Measurements from ENCODE around the gene MAML2. TPM values are rescaled to one million over a fixed set of nuclear protein-coding genes. Genes with fewer than 3 reads are reported as not detected.
A peak's percentile ranks its signal among the peaks of the same experiment; 100 is the strongest.

Gene MAML2
- total and polyA plus RNA-seq, 2 donors: 7.9 to 9.8 TPM

GRCh38 chr11:96316869-96317268 lies 26.1 kb downstream of the MAML2 start:
- Histone ChIP-seq H3K4me1 (ENCODE audit: control insufficient read depth in 2 of 2, insufficient read depth in 2 of 2, low read length in 2 of 2) (peaks cover 6 to 8% of the 10 kb centered on the region in 2 donors), H3K4me3 (ENCODE audit: low read length in 2 of 2) (no peak overlapping the region), H3K27ac (ENCODE audit: low read depth in 1 of 2, low read length in 1 of 2) (no peak overlapping the region), H3K27me3 (ENCODE audit: control insufficient read depth in 2 of 2, insufficient read depth in 1 of 2, low read length in 1 of 2) (no peaks in the 10 kb centered on the region), H3K9me3 (ENCODE audit: control insufficient read depth in 2 of 2, insufficient read depth in 1 of 2, low read length in 1 of 2) (no peaks in the 10 kb centered on the region), H3K36me3 (ENCODE audit: control insufficient read depth in 2 of 2, insufficient read depth in 2 of 2, low read length in 1 of 2) (no peaks in the 10 kb centered on the region)
- no peak for DNase-seq (ENCODE audit: low read depth in 6 of 9, low spot score in 9 of 9)
- 96% methylated on average over 3 of the region's 3 CpGs for WGBS

GRCh38 chr11:96315476-96315875 lies 27.5 kb downstream of the MAML2 start:
- WGBS: 97% methylated on average over 1 of the region's 1 CpG
- DNase-seq (ENCODE audit: low read depth in 6 of 9, low spot score in 9 of 9): no peak
- H3K36me3 ChIP-seq (ENCODE audit: control insufficient read depth in 2 of 2, insufficient read depth in 2 of 2, low read length in 1 of 2): no peaks in the 10 kb centered on the region
- peaks cover 5 to 6% of the 10 kb centered on the region in 2 donors for H3K4me1 ChIP-seq (ENCODE audit: control insufficient read depth in 2 of 2, insufficient read depth in 2 of 2, low read length in 2 of 2)
- no peaks in the 10 kb centered on the region for H3K9me3 ChIP-seq (ENCODE audit: control insufficient read depth in 2 of 2, insufficient read depth in 1 of 2, low read length in 1 of 2)
- H3K27ac ChIP-seq (ENCODE audit: low read depth in 1 of 2, low read length in 1 of 2): no peak overlapping the region
- H3K27me3 ChIP-seq (ENCODE audit: control insufficient read depth in 2 of 2, insufficient read depth in 1 of 2, low read length in 1 of 2): no peaks in the 10 kb centered on the region
- no peak overlapping the region for H3K4me3 ChIP-seq (ENCODE audit: low read length in 2 of 2)

- H3K27me3 ChIP-seq (ENCODE audit: control insufficient read depth in 2 of 2, insufficient read depth in 1 of 2, low read length in 1 of 2): no peaks in the 10 kb centered on the region
- 54% methylated on average over 4 of the region's 4 CpGs for WGBS
- H3K4me1 ChIP-seq (ENCODE audit: control insufficient read depth in 2 of 2, insufficient read depth in 2 of 2, low read length in 2 of 2): peaks cover 5 to 6% of the 10 kb centered on the region in 2 donors
- no peak overlapping the region for H3K27ac ChIP-seq (ENCODE audit: low read depth in 1 of 2, low read length in 1 of 2)
- DNase-seq (ENCODE audit: low read depth in 6 of 9, low spot score in 9 of 9): no peak
- H3K36me3 ChIP-seq (ENCODE audit: control insufficient read depth in 2 of 2, insufficient read depth in 2 of 2, low read length in 1 of 2): no peaks in the 10 kb centered on the region
- no peak overlapping the region for H3K4me3 ChIP-seq (ENCODE audit: low read length in 2 of 2)
- H3K9me3 ChIP-seq (ENCODE audit: control insufficient read depth in 2 of 2, insufficient read depth in 1 of 2, low read length in 1 of 2): no peaks in the 10 kb centered on the region
Measured at GRCh38 chr11:96314326-96315020, 28.5 kb downstream of the MAML2 start.

- Histone ChIP-seq H3K36me3 (ENCODE audit: control insufficient read depth in 2 of 2, insufficient read depth in 2 of 2, low read length in 1 of 2) (no peaks in the 10 kb centered on the region), H3K27ac (ENCODE audit: low read depth in 1 of 2, low read length in 1 of 2) (no peak overlapping the region)
- 95% methylated on average over 6 of the region's 6 CpGs for WGBS
Measured at GRCh38 chr11:96313163-96313562, 29.8 kb downstream of the MAML2 start.

GRCh38 chr11:96311120-96311568 lies 31.9 kb downstream of the MAML2 start:
- no peak overlapping the region for H3K4me3 ChIP-seq (ENCODE audit: low read length in 2 of 2)
- peaks cover 6 to 7% of the 10 kb centered on the region in 2 donors for H3K4me1 ChIP-seq (ENCODE audit: control insufficient read depth in 2 of 2, insufficient read depth in 2 of 2, low read length in 2 of 2)
- H3K27ac ChIP-seq (ENCODE audit: low read depth in 1 of 2, low read length in 1 of 2): no peak overlapping the region
- H3K9me3 ChIP-seq (ENCODE audit: control insufficient read depth in 2 of 2, insufficient read depth in 1 of 2, low read length in 1 of 2): no peaks in the 10 kb centered on the region
- H3K36me3 ChIP-seq (ENCODE audit: control insufficient read depth in 2 of 2, insufficient read depth in 2 of 2, low read length in 1 of 2): no peaks in the 10 kb centered on the region
- no peak for DNase-seq (ENCODE audit: low read depth in 6 of 9, low spot score in 9 of 9)
- H3K27me3 ChIP-seq (ENCODE audit: control insufficient read depth in 2 of 2, insufficient read depth in 1 of 2, low read length in 1 of 2): no peaks in the 10 kb centered on the region
- 95% methylated on average over 2 of the region's 2 CpGs for WGBS

More at GRCh38 chr11:96313163-96313562, 29.8 kb downstream of the MAML2 start:
- DNase-seq (ENCODE audit: low read depth in 6 of 9, low spot score in 9 of 9): no peak
- no peak overlapping the region for H3K4me3 ChIP-seq (ENCODE audit: low read length in 2 of 2)
- H3K9me3 ChIP-seq (ENCODE audit: control insufficient read depth in 2 of 2, insufficient read depth in 1 of 2, low read length in 1 of 2): no peaks in the 10 kb centered on the region
- H3K27me3 ChIP-seq (ENCODE audit: control insufficient read depth in 2 of 2, insufficient read depth in 1 of 2, low read length in 1 of 2): no peaks in the 10 kb centered on the region
- peaks cover 5 to 6% of the 10 kb centered on the region in 2 donors for H3K4me1 ChIP-seq (ENCODE audit: control insufficient read depth in 2 of 2, insufficient read depth in 2 of 2, low read length in 2 of 2)

- 89% methylated on average over 1 of the region's 1 CpG for WGBS
- Histone ChIP-seq H3K27me3 (ENCODE audit: control insufficient read depth in 2 of 2, insufficient read depth in 1 of 2, low read length in 1 of 2) (no peaks in the 10 kb centered on the region), H3K9me3 (ENCODE audit: control insufficient read depth in 2 of 2, insufficient read depth in 1 of 2, low read length in 1 of 2) (no peaks in the 10 kb centered on the region), H3K27ac (ENCODE audit: low read depth in 1 of 2, low read length in 1 of 2) (no peak overlapping the region), H3K36me3 (ENCODE audit: control insufficient read depth in 2 of 2, insufficient read depth in 2 of 2, low read length in 1 of 2) (no peaks in the 10 kb centered on the region), H3K4me3 (ENCODE audit: low read length in 2 of 2) (no peak overlapping the region), H3K4me1 (ENCODE audit: control insufficient read depth in 2 of 2, insufficient read depth in 2 of 2, low read length in 2 of 2) (peaks cover 6 to 9% of the 10 kb centered on the region in 2 donors)
- DNase-seq (ENCODE audit: low read depth in 6 of 9, low spot score in 9 of 9): no peak
Measured at GRCh38 chr11:96310236-96310635, 32.8 kb downstream of the MAML2 start.

GRCh38 chr11:96309643-96310017 lies 33.4 kb downstream of the MAML2 start:
- H3K36me3 ChIP-seq (ENCODE audit: control insufficient read depth in 2 of 2, insufficient read depth in 2 of 2, low read length in 1 of 2): no peaks in the 10 kb centered on the region
- H3K9me3 ChIP-seq (ENCODE audit: control insufficient read depth in 2 of 2, insufficient read depth in 1 of 2, low read length in 1 of 2): no peaks in the 10 kb centered on the region
- WGBS: 79% methylated on average over 5 of the region's 5 CpGs
- no peaks in the 10 kb centered on the region for H3K27me3 ChIP-seq (ENCODE audit: control insufficient read depth in 2 of 2, insufficient read depth in 1 of 2, low read length in 1 of 2)
- peaks cover 6 to 9% of the 10 kb centered on the region in 2 donors for H3K4me1 ChIP-seq (ENCODE audit: control insufficient read depth in 2 of 2, insufficient read depth in 2 of 2, low read length in 2 of 2)
- H3K27ac ChIP-seq (ENCODE audit: low read depth in 1 of 2, low read length in 1 of 2): no peak overlapping the region
- H3K4me3 ChIP-seq (ENCODE audit: low read length in 2 of 2): no peak overlapping the region
- DNase-seq (ENCODE audit: low read depth in 6 of 9, low spot score in 9 of 9): no peak

- no peak overlapping the region for H3K27ac ChIP-seq (ENCODE audit: low read depth in 1 of 2, low read length in 1 of 2)
- DNase-seq (ENCODE audit: low read depth in 6 of 9, low spot score in 9 of 9): no peak
- H3K27me3 ChIP-seq (ENCODE audit: control insufficient read depth in 2 of 2, insufficient read depth in 1 of 2, low read length in 1 of 2): no peaks in the 10 kb centered on the region
- no peak overlapping the region for H3K4me3 ChIP-seq (ENCODE audit: low read length in 2 of 2)
- 95% methylated on average over 2 of the region's 2 CpGs for WGBS
- H3K4me1 ChIP-seq (ENCODE audit: control insufficient read depth in 2 of 2, insufficient read depth in 2 of 2, low read length in 2 of 2): peaks cover 3 to 8% of the 10 kb centered on the region in 2 donors
- H3K36me3 ChIP-seq (ENCODE audit: control insufficient read depth in 2 of 2, insufficient read depth in 2 of 2, low read length in 1 of 2): no peaks in the 10 kb centered on the region
- no peaks in the 10 kb centered on the region for H3K9me3 ChIP-seq (ENCODE audit: control insufficient read depth in 2 of 2, insufficient read depth in 1 of 2, low read length in 1 of 2)
Measured at GRCh38 chr11:96309016-96309642, 33.9 kb downstream of the MAML2 start.

GRCh38 chr11:96307776-96308140 lies 35.2 kb downstream of the MAML2 start:
- 94% methylated on average over 3 of the region's 3 CpGs for WGBS
- Histone ChIP-seq H3K4me3 (ENCODE audit: low read length in 2 of 2) (no peak overlapping the region), H3K4me1 (ENCODE audit: control insufficient read depth in 2 of 2, insufficient read depth in 2 of 2, low read length in 2 of 2) (peaks cover 3 to 7% of the 10 kb centered on the region in 2 donors), H3K27ac (ENCODE audit: low read depth in 1 of 2, low read length in 1 of 2) (peak overlapping the region in 1 of 2 donors; percentile 67), H3K36me3 (ENCODE audit: control insufficient read depth in 2 of 2, insufficient read depth in 2 of 2, low read length in 1 of 2) (no peaks in the 10 kb centered on the region), H3K27me3 (ENCODE audit: control insufficient read depth in 2 of 2, insufficient read depth in 1 of 2, low read length in 1 of 2) (no peaks in the 10 kb centered on the region), H3K9me3 (ENCODE audit: control insufficient read depth in 2 of 2, insufficient read depth in 1 of 2, low read length in 1 of 2) (no peaks in the 10 kb centered on the region)
- DNase-seq (ENCODE audit: low read depth in 6 of 9, low spot score in 9 of 9): no peak

All from thymus (tissue), 11 donors.